ENCODE data around the gene AGAP1.

Gene AGAP1

GRCh38 chr2:235492850-235493344, 946 bp upstream of the AGAP1 start:
- no peak for DNase-seq

- no peak for DNase-seq
These were observed 455 bp upstream of the AGAP1 start for GRCh38 chr2:235493402-235493774.

GRCh38 chr2:235494716-235495372, 1.0 kb downstream of the AGAP1 start:
- no peak for DNase-seq

- DNase-seq: no peak
These were observed 1.8 kb downstream of the AGAP1 start for GRCh38 chr2:235495373-235496238.

- no peak for DNase-seq
These were observed 2.4 kb downstream of the AGAP1 start for GRCh38 chr2:235496239-235496621.

GRCh38 chr2:235497096-235497495, 3.3 kb downstream of the AGAP1 start:
- DNase-seq: no peak

- no peak for DNase-seq
These were observed 4.7 kb downstream of the AGAP1 start for GRCh38 chr2:235498541-235498940.

GRCh38 chr2:235498946-235499812, 5.3 kb downstream of the AGAP1 start:
- no peak for DNase-seq

- DNase-seq: no peak
These were observed 6.4 kb downstream of the AGAP1 start for GRCh38 chr2:235500110-235500760.

GRCh38 chr2:235500761-235501672, 7.2 kb downstream of the AGAP1 start:
- DNase-seq: no peak

- no peak for DNase-seq
These were observed 7.8 kb downstream of the AGAP1 start for GRCh38 chr2:235501673-235502031.

GRCh38 chr2:235502336-235502735, 8.5 kb downstream of the AGAP1 start:
- no peak for DNase-seq

GRCh38 chr2:235504441-235505180, 10.8 kb downstream of the AGAP1 start:
- DNase-seq: no peak

- no peak for DNase-seq
These were observed 11.4 kb downstream of the AGAP1 start for GRCh38 chr2:235505181-235505741.

GRCh38 chr2:235506291-235506996, 12.6 kb downstream of the AGAP1 start:
- DNase-seq: no peak

- no peak for DNase-seq
These were observed 13.3 kb downstream of the AGAP1 start for GRCh38 chr2:235506997-235507615.

- DNase-seq: no peak
These were observed 14.1 kb downstream of the AGAP1 start for GRCh38 chr2:235507928-235508327.

GRCh38 chr2:235508371-235509160, 14.7 kb downstream of the AGAP1 start:
- no peak for DNase-seq

GRCh38 chr2:235510318-235510717, 16.5 kb downstream of the AGAP1 start:
- DNase-seq: no peak

Data from CD4-positive, alpha-beta T cell treated with Interleukin-10 for 1 hour (primary cell).